SK-N-SH (cell line): ENCODE data around the gene CELSR3. TPM values are rescaled to one million over a fixed set of nuclear protein-coding genes. Genes with fewer than 3 reads are reported as not detected.

ENCODE experiments used
- CTCF ChIA-PET: fragments of 300-600, 350-600 bp; formaldehyde crosslinking; extraction: SDS; loops from one replicate; lab custom pipeline; 2021; lab: Yijun Ruan, JAX
- POLR2A ChIA-PET: fragments of 350-600 bp; sonication (Branson Sonifier 250); formaldehyde crosslinking; extraction: SDS; loops from one replicate; lab custom pipeline; 2020; ENCODE audit warnings: antibody characterized with exemption, inconsistent platforms; lab: Yijun Ruan, JAX
- DNase-seq: peaks from one replicate; pipeline ENCODE4 v3.0.0; 2012
- H2AFZ ChIP-seq: fragments of 200-600 bp; sonication (generic); 2 replicates; pipeline ENCODE4 v1.8.1; 2016; ENCODE audit warnings: antibody characterized with exemption, mild to moderate bottlenecking, low read depth
- H3F3A ChIP-seq: fragments of 200-600 bp; sonication (generic); replicated peaks from 2 replicates; pipeline ENCODE3; 2016; ENCODE audit warnings: antibody characterized with exemption, mild to moderate bottlenecking; ENCODE audit not compliant: insufficient read depth
- H3K27ac ChIP-seq, 2 experiments: fragments of 200-500 bp in 1 of 2; fragments of 200-600 bp in 1 of 2; sonication (Bioruptor generic) in 1 of 2; sonication (generic), shearing (Covaris generic) in 1 of 2; 2 replicates each; pipeline versions ENCODE4 v1.5.1 to v1.6.1; 2014 to 2016; ENCODE audit warnings: low read depth in 2 of 2, inconsistent platforms in 1 of 2, low read length in 1 of 2, mild to moderate bottlenecking in 1 of 2, mixed read lengths in 1 of 2
- H3K27me3 ChIP-seq: fragments of 200-600 bp; sonication (generic), shearing (Covaris generic); 2 replicates; pipeline ENCODE4 v1.6.1; 2016; ENCODE audit warnings: mixed run types; ENCODE audit not compliant: insufficient read depth
- H3K36me3 ChIP-seq, 2 experiments: fragments of 200-500 bp in 1 of 2; fragments of 200-600 bp in 1 of 2; sonication (Bioruptor generic) in 1 of 2; sonication (generic) in 1 of 2; replicated peaks in 1 of 2; 2 replicates each; pipeline versions ENCODE3 to v1.5.1; 2014 to 2016; ENCODE audit warnings: low read length in 1 of 2, mild to moderate bottlenecking in 1 of 2; ENCODE audit not compliant: insufficient read depth in 2 of 2, control insufficient read depth in 1 of 2
- H3K4me1 ChIP-seq, 2 experiments: fragments of 200-500 bp in 1 of 2; fragments of 200-600 bp in 1 of 2; sonication (Bioruptor generic) in 1 of 2; sonication (generic), shearing (Covaris generic) in 1 of 2; 2 replicates each; pipeline versions ENCODE4 v1.5.1 to v1.6.1; 2014 to 2016; ENCODE audit warnings: low read depth in 1 of 2, low read length in 1 of 2, mixed run types in 1 of 2; ENCODE audit not compliant: insufficient read depth in 2 of 2, control insufficient read depth in 1 of 2
- H3K4me2 ChIP-seq: fragments of 200-600 bp; sonication (generic), shearing (Covaris generic); 2 replicates; pipeline ENCODE4 v1.6.1; 2017; ENCODE audit warnings: mixed run types
- H3K4me3 ChIP-seq, 2 experiments: fragments of 200-500 bp in 1 of 2; fragments of 200-600 bp in 1 of 2; sonication (Bioruptor generic) in 1 of 2; sonication (generic), shearing (Covaris generic) in 1 of 2; 2 replicates each; pipeline versions ENCODE4 v1.5.1 to v1.8.1; 2014 to 2016; ENCODE audit warnings: low read depth in 2 of 2, inconsistent platforms in 1 of 2, low read length in 1 of 2, mild to moderate bottlenecking in 1 of 2, mixed read lengths in 1 of 2, moderate library complexity in 1 of 2
- H3K79me2 ChIP-seq: fragments of 200-600 bp; sonication (generic); 2 replicates; pipeline ENCODE4 v1.8.1; 2017; ENCODE audit warnings: mild to moderate bottlenecking; ENCODE audit not compliant: insufficient read depth
- H3K9ac ChIP-seq: fragments of 200-600 bp; sonication (generic); 2 replicates; pipeline ENCODE4 v1.6.1; 2017; ENCODE audit warnings: mixed run types
- H3K9me2 ChIP-seq: fragments of 200-600 bp; sonication (generic); 2 replicates; pipeline ENCODE4 v1.6.1; 2017; ENCODE audit warnings: mixed run types
- H3K9me3 ChIP-seq: fragments of 200-600 bp; sonication (generic); 2 replicates; pipeline ENCODE4 v1.6.1; 2017; ENCODE audit warnings: mixed run types, mild to moderate bottlenecking, moderate library complexity
- H4K20me1 ChIP-seq: fragments of 200-600 bp; sonication (generic); 2 replicates; pipeline ENCODE4 v1.6.1; 2017; ENCODE audit warnings: mild to moderate bottlenecking, mixed run types; ENCODE audit not compliant: insufficient read depth
- ELF1 ChIP-seq: IDR thresholded peaks from 2 replicates; pipeline ENCODE4 v1.4.0; 2012
- EZH2phosphoT487 ChIP-seq: fragments of 200-600 bp; sonication (generic); IDR thresholded peaks from 2 replicates; pipeline ENCODE4 v1.6.1; 2017; ENCODE audit warnings: low read depth, mixed run types, mild to moderate bottlenecking, antibody characterized with exemption, moderate library complexity, borderline replicate concordance
- GATA2 ChIP-seq: sonication (generic); formaldehyde crosslinking; IDR thresholded peaks from 2 replicates; pipeline ENCODE4 v1.5.0; 2020; ENCODE audit warnings: mild to moderate bottlenecking, missing genetic modification reagents
- MEF2A ChIP-seq: IDR thresholded peaks from 2 replicates; pipeline ENCODE4 v1.4.0; 2012; ENCODE audit warnings: low read depth, borderline replicate concordance
- NFIC ChIP-seq: IDR thresholded peaks from 2 replicates; pipeline ENCODE4 v1.4.0; 2012; ENCODE audit warnings: borderline replicate concordance
- RXRA ChIP-seq: IDR thresholded peaks from 2 replicates; pipeline ENCODE4 v1.4.0; 2012; ENCODE audit warnings: low read depth, mild to moderate bottlenecking, borderline replicate concordance
- SIN3A ChIP-seq: IDR thresholded peaks from 2 replicates; pipeline ENCODE4 v1.6.1; 2012; ENCODE audit warnings: low read depth, mild to moderate bottlenecking, low read length, moderate library complexity, borderline replicate concordance
- SMC3 ChIP-seq: IDR thresholded peaks from 2 replicates; pipeline ENCODE4 v1.6.1; 2012; ENCODE audit warnings: low read depth, low read length, improper control_type of control experiment
- TCF12 ChIP-seq: IDR thresholded peaks from 2 replicates; pipeline ENCODE4 v1.4.0; 2012
- YY1 ChIP-seq: IDR thresholded peaks from 2 replicates; pipeline ENCODE4 v1.4.0; 2012; ENCODE audit warnings: low read depth, mild to moderate bottlenecking
- WGBS: methylation state at CpG from one replicate; pipeline ENCODE4 v1.1.6; 2017; ENCODE audit warnings: low lambda C conversion rate; 5-methylcytosine and 5-hydroxymethylcytosine counted together
- polyA plus RNA-seq, 3 experiments: library from polyadenylated mRNA; depleted of rRNA; stranded (reverse); fragments of >200 nt; gene quantifications; 2 replicates each; pipeline ENCODE4 v1.2.3, GENCODE V29; 2012
- TF ChIP-seq, protein P1 (sequence below): fragments of 200-600 bp; sonication (generic); IDR thresholded peaks from 2 replicates; pipeline ENCODE4 v1.6.1; 2017; ENCODE audit warnings: antibody characterized with exemption, mild to moderate bottlenecking, moderate library complexity
- TF ChIP-seq, protein P2 (sequence below): IDR thresholded peaks from 2 replicates; pipeline ENCODE4 v1.6.1; 2012; ENCODE audit warnings: mild to moderate bottlenecking, low read depth, low read length, moderate library complexity
- TF ChIP-seq, protein P3 (sequence below): fragments of 150-350 bp; IDR thresholded peaks from 2 replicates; pipeline ENCODE4 v1.6.1; 2017; ENCODE audit warnings: antibody characterized with exemption, low read length, low read depth, borderline replicate concordance
- TF ChIP-seq, protein P4 (sequence below): IDR thresholded peaks from 2 replicates; pipeline ENCODE4 v1.4.0; 2012; ENCODE audit warnings: low read depth, borderline replicate concordance

The CELSR3 gene
- polyA plus RNA-seq, 1 of the 3 experiments (the other 2 are of a cell fraction): 11.7 TPM

DNA sequence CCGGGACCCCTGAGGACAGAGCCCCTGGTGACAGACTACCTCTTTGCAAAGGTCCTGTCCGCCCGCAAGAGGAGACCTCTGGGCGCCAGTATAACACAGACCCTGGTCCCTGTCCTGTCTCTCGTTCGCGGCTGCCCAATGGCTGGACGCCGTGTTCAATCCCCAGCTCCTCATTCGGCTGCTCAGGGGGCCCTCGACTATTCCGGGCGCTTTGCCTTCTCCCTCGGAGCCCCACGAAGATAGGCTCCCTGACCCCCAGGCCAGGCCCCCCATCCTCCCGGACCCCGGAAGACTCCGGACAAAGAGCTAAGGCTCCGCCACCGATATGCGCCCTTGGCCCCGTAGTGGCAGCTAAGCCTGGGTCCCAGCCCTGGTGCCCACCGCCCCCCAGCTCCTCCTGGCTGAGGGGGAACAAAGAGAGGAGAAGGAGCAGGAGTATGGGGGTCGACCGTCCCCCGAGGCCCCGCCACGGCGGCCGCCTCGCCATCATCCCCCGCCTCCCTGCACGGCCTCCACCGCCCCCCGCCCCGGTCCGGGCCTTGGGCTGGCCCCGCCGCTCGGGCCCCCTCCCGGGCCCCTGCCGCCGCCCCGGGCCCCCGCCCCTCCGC lies 437 bp downstream of the CELSR3 start (continued):
- TF ChIP-seq, protein P1, sequence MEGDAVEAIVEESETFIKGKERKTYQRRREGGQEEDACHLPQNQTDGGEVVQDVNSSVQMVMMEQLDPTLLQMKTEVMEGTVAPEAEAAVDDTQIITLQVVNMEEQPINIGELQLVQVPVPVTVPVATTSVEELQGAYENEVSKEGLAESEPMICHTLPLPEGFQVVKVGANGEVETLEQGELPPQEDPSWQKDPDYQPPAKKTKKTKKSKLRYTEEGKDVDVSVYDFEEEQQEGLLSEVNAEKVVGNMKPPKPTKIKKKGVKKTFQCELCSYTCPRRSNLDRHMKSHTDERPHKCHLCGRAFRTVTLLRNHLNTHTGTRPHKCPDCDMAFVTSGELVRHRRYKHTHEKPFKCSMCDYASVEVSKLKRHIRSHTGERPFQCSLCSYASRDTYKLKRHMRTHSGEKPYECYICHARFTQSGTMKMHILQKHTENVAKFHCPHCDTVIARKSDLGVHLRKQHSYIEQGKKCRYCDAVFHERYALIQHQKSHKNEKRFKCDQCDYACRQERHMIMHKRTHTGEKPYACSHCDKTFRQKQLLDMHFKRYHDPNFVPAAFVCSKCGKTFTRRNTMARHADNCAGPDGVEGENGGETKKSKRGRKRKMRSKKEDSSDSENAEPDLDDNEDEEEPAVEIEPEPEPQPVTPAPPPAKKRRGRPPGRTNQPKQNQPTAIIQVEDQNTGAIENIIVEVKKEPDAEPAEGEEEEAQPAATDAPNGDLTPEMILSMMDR: no peak
- TF ChIP-seq EZH2phosphoT487 (no peak), MEF2A (no peak), GATA2 (CRISPR knock-in tag) (no peak), YY1 (no peak), NFIC (no peak)

DNA sequence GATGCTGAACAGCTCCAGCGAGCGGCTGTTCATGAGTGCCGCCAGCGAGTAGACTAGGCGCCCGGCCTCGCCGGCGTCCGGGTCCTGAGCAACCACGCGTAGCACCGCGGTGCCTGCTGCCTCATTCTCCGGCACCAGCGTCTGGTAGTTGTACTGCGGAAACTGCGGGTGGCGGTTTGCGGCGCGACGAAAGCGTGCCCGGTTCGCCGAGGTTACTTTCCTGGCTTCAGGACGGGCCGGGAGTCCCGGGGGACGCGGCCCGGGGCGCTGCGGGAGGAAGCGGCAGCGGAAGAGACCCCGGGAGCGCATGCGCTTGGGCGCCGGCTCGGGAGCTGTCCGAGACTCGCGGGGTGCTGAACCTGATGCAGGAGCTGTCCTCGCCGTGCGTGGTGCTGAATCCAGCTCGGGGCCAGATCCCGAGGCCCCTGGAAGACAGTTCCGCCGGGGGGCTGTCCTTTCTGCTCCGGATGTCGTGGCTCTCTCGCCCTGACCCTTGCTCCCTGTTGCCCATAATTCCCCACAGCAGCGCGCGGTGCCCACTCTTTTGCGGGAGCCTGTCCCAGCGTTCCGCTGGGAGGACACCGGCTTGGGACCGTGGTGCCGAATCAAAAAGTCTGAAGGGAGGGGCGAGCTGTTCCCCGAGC lies 1.1 kb downstream of the CELSR3 start:
- Histone ChIP-seq H3K27me3 (no peaks in the 10 kb centered on the region), H3K4me3 (peak overlapping the region; percentile 61 to 77), H3K79me2 (peaks cover 28% of the 10 kb centered on the region), H3K9me2 (no peaks in the 10 kb centered on the region), H3K9ac (no peak overlapping the region; the same call in 1 of the 2 replicates), H3K27ac (no peak overlapping the region), H4K20me1 (peaks cover 16% of the 10 kb centered on the region; the same call in 1 of the 2 replicates), H3F3A (peaks cover 12% of the 10 kb centered on the region), H3K36me3 (peaks cover 15 to 38% of the 10 kb centered on the region in 2 experiments), H3K4me2 (peak overlapping the region; percentile 98; the same call in 1 of the 2 replicates), H3K4me1 (peaks cover 4 to 23% of the 10 kb centered on the region in 2 experiments; a peak in 2 of 4 replicates), H2AFZ (no peak overlapping the region), H3K9me3 (no peaks in the 10 kb centered on the region)
- CTCF ChIA-PET: interaction anchor here (0.6 to 4.5 kb wide), 4 partner anchors 26 to 467 kb away, joined by 3 to 33 read pairs (median 4); partner anchors contain the start of genes ARIH2 and SLC26A6
- POLR2A ChIA-PET: interaction anchor here (0.6 to 1.9 kb wide), 4 partner anchors 26 to 102 kb away, joined by 3 to 15 read pairs (median 4); partner anchors contain the start of genes IP6K2 and SLC26A6
- TF ChIP-seq, protein P2, sequence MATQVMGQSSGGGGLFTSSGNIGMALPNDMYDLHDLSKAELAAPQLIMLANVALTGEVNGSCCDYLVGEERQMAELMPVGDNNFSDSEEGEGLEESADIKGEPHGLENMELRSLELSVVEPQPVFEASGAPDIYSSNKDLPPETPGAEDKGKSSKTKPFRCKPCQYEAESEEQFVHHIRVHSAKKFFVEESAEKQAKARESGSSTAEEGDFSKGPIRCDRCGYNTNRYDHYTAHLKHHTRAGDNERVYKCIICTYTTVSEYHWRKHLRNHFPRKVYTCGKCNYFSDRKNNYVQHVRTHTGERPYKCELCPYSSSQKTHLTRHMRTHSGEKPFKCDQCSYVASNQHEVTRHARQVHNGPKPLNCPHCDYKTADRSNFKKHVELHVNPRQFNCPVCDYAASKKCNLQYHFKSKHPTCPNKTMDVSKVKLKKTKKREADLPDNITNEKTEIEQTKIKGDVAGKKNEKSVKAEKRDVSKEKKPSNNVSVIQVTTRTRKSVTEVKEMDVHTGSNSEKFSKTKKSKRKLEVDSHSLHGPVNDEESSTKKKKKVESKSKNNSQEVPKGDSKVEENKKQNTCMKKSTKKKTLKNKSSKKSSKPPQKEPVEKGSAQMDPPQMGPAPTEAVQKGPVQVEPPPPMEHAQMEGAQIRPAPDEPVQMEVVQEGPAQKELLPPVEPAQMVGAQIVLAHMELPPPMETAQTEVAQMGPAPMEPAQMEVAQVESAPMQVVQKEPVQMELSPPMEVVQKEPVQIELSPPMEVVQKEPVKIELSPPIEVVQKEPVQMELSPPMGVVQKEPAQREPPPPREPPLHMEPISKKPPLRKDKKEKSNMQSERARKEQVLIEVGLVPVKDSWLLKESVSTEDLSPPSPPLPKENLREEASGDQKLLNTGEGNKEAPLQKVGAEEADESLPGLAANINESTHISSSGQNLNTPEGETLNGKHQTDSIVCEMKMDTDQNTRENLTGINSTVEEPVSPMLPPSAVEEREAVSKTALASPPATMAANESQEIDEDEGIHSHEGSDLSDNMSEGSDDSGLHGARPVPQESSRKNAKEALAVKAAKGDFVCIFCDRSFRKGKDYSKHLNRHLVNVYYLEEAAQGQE: peak; percentile 99
- TF ChIP-seq EZH2phosphoT487 (no peak), SMC3 (no peak), RXRA (no peak), NFIC (no peak), SIN3A (peak; percentile 96), TCF12 (no peak), ELF1 (no peak)
- TF ChIP-seq, protein P3, sequence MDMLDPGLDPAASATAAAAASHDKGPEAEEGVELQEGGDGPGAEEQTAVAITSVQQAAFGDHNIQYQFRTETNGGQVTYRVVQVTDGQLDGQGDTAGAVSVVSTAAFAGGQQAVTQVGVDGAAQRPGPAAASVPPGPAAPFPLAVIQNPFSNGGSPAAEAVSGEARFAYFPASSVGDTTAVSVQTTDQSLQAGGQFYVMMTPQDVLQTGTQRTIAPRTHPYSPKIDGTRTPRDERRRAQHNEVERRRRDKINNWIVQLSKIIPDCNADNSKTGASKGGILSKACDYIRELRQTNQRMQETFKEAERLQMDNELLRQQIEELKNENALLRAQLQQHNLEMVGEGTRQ: no peak
- TF ChIP-seq, protein P4, sequence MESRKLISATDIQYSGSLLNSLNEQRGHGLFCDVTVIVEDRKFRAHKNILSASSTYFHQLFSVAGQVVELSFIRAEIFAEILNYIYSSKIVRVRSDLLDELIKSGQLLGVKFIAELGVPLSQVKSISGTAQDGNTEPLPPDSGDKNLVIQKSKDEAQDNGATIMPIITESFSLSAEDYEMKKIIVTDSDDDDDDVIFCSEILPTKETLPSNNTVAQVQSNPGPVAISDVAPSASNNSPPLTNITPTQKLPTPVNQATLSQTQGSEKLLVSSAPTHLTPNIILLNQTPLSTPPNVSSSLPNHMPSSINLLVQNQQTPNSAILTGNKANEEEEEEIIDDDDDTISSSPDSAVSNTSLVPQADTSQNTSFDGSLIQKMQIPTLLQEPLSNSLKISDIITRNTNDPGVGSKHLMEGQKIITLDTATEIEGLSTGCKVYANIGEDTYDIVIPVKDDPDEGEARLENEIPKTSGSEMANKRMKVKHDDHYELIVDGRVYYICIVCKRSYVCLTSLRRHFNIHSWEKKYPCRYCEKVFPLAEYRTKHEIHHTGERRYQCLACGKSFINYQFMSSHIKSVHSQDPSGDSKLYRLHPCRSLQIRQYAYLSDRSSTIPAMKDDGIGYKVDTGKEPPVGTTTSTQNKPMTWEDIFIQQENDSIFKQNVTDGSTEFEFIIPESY: no peak
- WGBS: 81% methylated on average over 47 of the region's 67 CpGs
- no peak for DNase-seq
